ENCODE measurements around the gene RCC2.

DNA sequence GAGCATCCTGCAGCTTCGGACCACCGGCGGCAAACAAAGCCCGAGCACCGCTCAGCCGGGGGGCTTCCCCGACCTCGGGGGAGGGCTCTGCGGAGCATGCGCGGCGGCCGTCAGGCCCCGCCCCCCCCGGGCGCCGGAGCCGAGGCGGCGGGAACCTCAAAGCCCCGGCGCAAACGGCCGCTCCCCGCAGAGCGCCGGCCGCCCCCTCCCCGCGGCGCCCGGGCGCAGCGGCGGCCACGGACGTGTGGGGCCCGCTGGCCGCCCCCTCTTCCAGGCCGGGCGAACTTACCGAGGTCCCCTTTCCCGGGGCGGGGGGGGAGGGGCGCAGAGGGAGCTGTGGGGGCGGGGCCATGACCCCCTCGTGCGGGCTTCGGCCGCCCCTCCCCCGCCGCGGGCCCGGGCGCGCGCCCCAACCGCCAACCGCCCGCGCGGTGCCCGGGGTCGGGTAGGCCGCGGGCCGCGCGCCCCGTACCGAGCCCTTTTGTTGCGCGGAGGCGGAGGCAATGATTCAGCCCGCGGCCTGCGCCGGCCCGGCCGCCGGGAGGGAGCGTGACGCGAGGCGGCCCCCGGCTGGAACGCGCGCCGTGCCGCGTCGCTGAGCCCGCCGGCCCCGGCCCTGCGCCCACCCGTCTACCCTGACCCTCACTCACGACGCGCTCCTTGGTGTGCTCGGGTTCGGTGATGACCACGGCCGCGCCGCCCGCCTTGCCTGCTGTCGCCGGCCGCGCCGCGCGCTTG is 1.7 kb downstream of the RCC2 start:
- no peak for TF ChIP-seq MXI1 (IDR thresholded peaks at IDR 0.05; ENCODE audit: borderline replicate concordance, low read depth, low read length)
- TF ChIP-seq, protein P1, sequence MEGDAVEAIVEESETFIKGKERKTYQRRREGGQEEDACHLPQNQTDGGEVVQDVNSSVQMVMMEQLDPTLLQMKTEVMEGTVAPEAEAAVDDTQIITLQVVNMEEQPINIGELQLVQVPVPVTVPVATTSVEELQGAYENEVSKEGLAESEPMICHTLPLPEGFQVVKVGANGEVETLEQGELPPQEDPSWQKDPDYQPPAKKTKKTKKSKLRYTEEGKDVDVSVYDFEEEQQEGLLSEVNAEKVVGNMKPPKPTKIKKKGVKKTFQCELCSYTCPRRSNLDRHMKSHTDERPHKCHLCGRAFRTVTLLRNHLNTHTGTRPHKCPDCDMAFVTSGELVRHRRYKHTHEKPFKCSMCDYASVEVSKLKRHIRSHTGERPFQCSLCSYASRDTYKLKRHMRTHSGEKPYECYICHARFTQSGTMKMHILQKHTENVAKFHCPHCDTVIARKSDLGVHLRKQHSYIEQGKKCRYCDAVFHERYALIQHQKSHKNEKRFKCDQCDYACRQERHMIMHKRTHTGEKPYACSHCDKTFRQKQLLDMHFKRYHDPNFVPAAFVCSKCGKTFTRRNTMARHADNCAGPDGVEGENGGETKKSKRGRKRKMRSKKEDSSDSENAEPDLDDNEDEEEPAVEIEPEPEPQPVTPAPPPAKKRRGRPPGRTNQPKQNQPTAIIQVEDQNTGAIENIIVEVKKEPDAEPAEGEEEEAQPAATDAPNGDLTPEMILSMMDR (conservative IDR thresholded peaks at IDR 0.05; ENCODE audit: low read depth, low read length) = no peak
